Liver (tissue), 9 donors: ENCODE results near the gene SH3PXD2A. TPM values are rescaled to one million over a fixed set of nuclear protein-coding genes. Genes with fewer than 3 reads are reported as not detected.

Source experiments
- DNase-seq: peaks from one replicate; pipeline ENCODE4 v3.0.0-alpha.2; 2017; ENCODE audit warnings: low spot score
- H3K27ac ChIP-seq, 2 donors: one replicate each; pipeline ENCODE4 v1.7.0; 2013; ENCODE audit warnings: inconsistent platforms in 2 of 2, low read length in 2 of 2, control low read depth in 1 of 2, low read depth in 1 of 2, mild to moderate bottlenecking in 1 of 2
- H3K27me3 ChIP-seq, 4 donors: one replicate each; pipeline versions ENCODE4 v1.6.1 to v1.7.0; 2013; ENCODE audit warnings: low read length in 3 of 4, inconsistent platforms in 1 of 4, mild to moderate bottlenecking in 1 of 4, moderate library complexity in 1 of 4; ENCODE audit not compliant: control insufficient read depth in 4 of 4, insufficient read depth in 4 of 4
- H3K36me3 ChIP-seq, 4 donors: one replicate each; pipeline versions ENCODE4 v1.6.1 to v1.7.0; 2013; ENCODE audit warnings: low read length in 3 of 4, mild to moderate bottlenecking in 3 of 4, low read depth in 1 of 4, moderate library complexity in 1 of 4; ENCODE audit not compliant: control insufficient read depth in 4 of 4, insufficient read depth in 3 of 4
- H3K4me1 ChIP-seq, 4 donors: one replicate each; pipeline versions ENCODE4 v1.6.1 to v1.7.0; 2013; ENCODE audit warnings: low read length in 3 of 4, mild to moderate bottlenecking in 3 of 4, moderate library complexity in 1 of 4; ENCODE audit not compliant: control insufficient read depth in 4 of 4, insufficient read depth in 4 of 4
- H3K4me3 ChIP-seq, 3 donors: one replicate each; pipeline versions ENCODE4 v1.6.1 to v1.7.0; 2013; ENCODE audit warnings: low read length in 3 of 3, control low read depth in 1 of 3, low read depth in 1 of 3, mild to moderate bottlenecking in 1 of 3
- H3K9ac ChIP-seq, 2 donors: one replicate each; pipeline ENCODE4 v1.7.0; 2013; ENCODE audit warnings: low read length in 2 of 2, mild to moderate bottlenecking in 2 of 2, moderate library complexity in 2 of 2, control low read depth in 1 of 2, low read depth in 1 of 2
- H3K9me3 ChIP-seq, 4 donors: one replicate each; pipeline versions ENCODE4 v1.6.1 to v1.7.0; 2013; ENCODE audit warnings: low read length in 3 of 4; ENCODE audit not compliant: control insufficient read depth in 4 of 4
- EGR1 ChIP-seq, 2 donors: IDR thresholded peaks; 2 replicates each; pipeline ENCODE4 v1.6.1; 2016 to 2018; ENCODE audit warnings: antibody characterized with exemption in 2 of 2, low read depth in 2 of 2
- FOXA2 ChIP-seq: IDR thresholded peaks from 2 replicates; pipeline ENCODE4 v1.6.1; 2016; ENCODE audit warnings: antibody characterized with exemption
- GABPA ChIP-seq, 2 donors: IDR thresholded peaks in 1 of 2; conservative IDR thresholded peaks in 1 of 2; 2 replicates each; pipeline ENCODE4 v1.6.1; 2016; ENCODE audit warnings: antibody characterized with exemption in 2 of 2, mild to moderate bottlenecking in 1 of 2, moderate library complexity in 1 of 2
- HNF4A ChIP-seq, 2 donors: conservative IDR thresholded peaks; 2 replicates each; pipeline ENCODE4 v1.6.1; 2016; ENCODE audit warnings: antibody characterized with exemption in 2 of 2, mild to moderate bottlenecking in 2 of 2
- HNF4G ChIP-seq: IDR thresholded peaks from 2 replicates; pipeline ENCODE4 v1.6.1; 2016; ENCODE audit warnings: antibody characterized with exemption
- JUND ChIP-seq, 2 donors: IDR thresholded peaks; 2 replicates each; pipeline ENCODE4 v1.6.1; 2016; ENCODE audit warnings: antibody characterized with exemption in 2 of 2
- NR2F2 ChIP-seq: IDR thresholded peaks from 2 replicates; pipeline ENCODE4 v1.6.1; 2016; ENCODE audit warnings: antibody characterized with exemption
- RAD21 ChIP-seq, 2 donors: IDR thresholded peaks; 2 replicates each; pipeline ENCODE4 v1.6.1; 2016; ENCODE audit warnings: antibody characterized with exemption in 2 of 2, mild to moderate bottlenecking in 2 of 2
- RXRA ChIP-seq, 2 donors: IDR thresholded peaks; 2 replicates each; pipeline ENCODE4 v1.6.1; 2017 to 2018; ENCODE audit warnings: antibody characterized with exemption in 2 of 2, mild to moderate bottlenecking in 1 of 2
- SP1 ChIP-seq: IDR thresholded peaks from 2 replicates; pipeline ENCODE4 v1.6.1; 2018; ENCODE audit warnings: antibody characterized with exemption, mild to moderate bottlenecking
- TAF1 ChIP-seq: conservative IDR thresholded peaks from 2 replicates; pipeline ENCODE4 v1.6.1; 2016; ENCODE audit warnings: antibody characterized with exemption, mild to moderate bottlenecking
- YY1 ChIP-seq: IDR thresholded peaks from 2 replicates; pipeline ENCODE4 v1.6.1; 2016; ENCODE audit warnings: antibody characterized with exemption, mild to moderate bottlenecking
- WGBS: extraction: QIAGEN DNeasy Blood & Tissue Kit; methylation state at CpG from one replicate; pipeline ENCODE4 v1.1.7; 2013; 5-methylcytosine and 5-hydroxymethylcytosine counted together
- polyA plus RNA-seq, 2 donors: library from polyadenylated mRNA; stranded (reverse) in 1 of 2; unstranded in 1 of 2; fragments of 200-250 nt in 1 of 2; fragments of >200 nt in 1 of 2; fragmentation: Nextera tagmentation in 1 of 2; extraction: Ambion mirVana in 1 of 2; gene quantifications; one replicate each; pipeline versions ENCODE4 v1.2.1 to v1.2.3, GENCODE V29; 2013 to 2015
- total RNA-seq, 2 donors: library from RNA; depleted of rRNA; stranded (reverse); fragments of >200 nt; gene quantifications; one replicate each; pipeline ENCODE4 v1.2.3, GENCODE V29; 2014
- TF ChIP-seq, protein P1 (sequence below): IDR thresholded peaks from 2 replicates; pipeline ENCODE4 v1.6.1; 2016; ENCODE audit warnings: antibody characterized with exemption
- TF ChIP-seq, protein P2 (sequence below): IDR thresholded peaks from 2 replicates; pipeline ENCODE4 v1.6.1; 2016; ENCODE audit warnings: antibody characterized with exemption, mild to moderate bottlenecking
- TF ChIP-seq, protein P3 (sequence below): IDR thresholded peaks from 2 replicates; pipeline ENCODE4 v1.6.1; 2016; ENCODE audit warnings: antibody characterized with exemption
- TF ChIP-seq, protein P4 (sequence below): fragments of 150-350 bp; IDR thresholded peaks from 2 replicates; pipeline ENCODE4 v1.5.1; 2017; ENCODE audit warnings: improper control_type of control experiment, low read depth, low read length; ENCODE audit not compliant: missing input control
- donor health status: healthy.
- donor health status: healthy.
- donor health status: healthy.
- donor health status: healthy.
- donor health status: healthy.

Gene SH3PXD2A
- total and polyA plus RNA-seq, 4 donors = 0.82 to 5.5 (median 3.9) TPM

DNA sequence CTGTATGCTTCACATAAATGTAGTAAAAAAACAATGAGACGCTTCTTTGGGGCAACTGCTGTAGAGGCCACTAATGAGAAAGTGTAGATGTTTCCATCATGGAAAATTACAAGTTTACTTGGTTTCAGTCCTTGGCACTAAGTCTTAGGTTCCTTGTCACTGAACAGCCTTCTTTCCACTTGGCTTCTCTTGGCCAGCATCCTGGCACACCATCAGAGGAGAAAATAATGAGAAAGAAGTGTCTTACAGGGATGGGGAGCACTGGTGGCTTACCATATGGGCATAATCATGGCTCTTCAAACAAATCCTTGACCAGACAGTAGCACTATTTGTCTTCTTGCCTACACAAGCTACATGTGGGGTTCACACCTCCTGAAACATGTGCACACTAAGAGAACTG is 22.5 kb upstream of the SH3PXD2A start (continued):
- TF ChIP-seq GABPA (IDR thresholded peaks at IDR 0.05 in 1 of 2, conservative IDR thresholded peaks at IDR 0.05 in 1 of 2) = no peak

DNA sequence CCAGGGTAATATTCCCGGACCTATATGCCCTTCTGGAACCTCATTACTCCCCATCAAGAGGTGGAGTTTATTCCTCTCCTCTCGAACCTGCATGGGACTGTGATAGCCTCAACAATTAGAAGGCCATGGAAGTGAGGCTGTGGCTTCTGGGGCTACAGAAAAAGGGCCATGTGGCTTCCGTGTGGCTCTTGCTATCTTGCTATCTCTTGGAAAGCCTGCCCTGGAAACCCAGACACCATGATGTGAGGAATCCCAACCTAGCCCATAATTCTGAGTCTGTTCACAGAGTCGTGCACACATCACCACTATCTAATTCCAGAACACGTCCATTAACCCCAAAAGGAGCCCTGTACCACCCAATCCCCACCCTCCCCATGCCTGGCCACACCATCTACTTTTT is 20.8 kb upstream of the SH3PXD2A start:
- DNase-seq = no peak
- no peak for TF ChIP-seq TAF1
- TF ChIP-seq, protein P1, sequence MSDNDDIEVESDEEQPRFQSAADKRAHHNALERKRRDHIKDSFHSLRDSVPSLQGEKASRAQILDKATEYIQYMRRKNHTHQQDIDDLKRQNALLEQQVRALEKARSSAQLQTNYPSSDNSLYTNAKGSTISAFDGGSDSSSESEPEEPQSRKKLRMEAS = no peak
- TF ChIP-seq HNF4A (conservative IDR thresholded peaks at IDR 0.05) = no peak
- TF ChIP-seq, protein P2, sequence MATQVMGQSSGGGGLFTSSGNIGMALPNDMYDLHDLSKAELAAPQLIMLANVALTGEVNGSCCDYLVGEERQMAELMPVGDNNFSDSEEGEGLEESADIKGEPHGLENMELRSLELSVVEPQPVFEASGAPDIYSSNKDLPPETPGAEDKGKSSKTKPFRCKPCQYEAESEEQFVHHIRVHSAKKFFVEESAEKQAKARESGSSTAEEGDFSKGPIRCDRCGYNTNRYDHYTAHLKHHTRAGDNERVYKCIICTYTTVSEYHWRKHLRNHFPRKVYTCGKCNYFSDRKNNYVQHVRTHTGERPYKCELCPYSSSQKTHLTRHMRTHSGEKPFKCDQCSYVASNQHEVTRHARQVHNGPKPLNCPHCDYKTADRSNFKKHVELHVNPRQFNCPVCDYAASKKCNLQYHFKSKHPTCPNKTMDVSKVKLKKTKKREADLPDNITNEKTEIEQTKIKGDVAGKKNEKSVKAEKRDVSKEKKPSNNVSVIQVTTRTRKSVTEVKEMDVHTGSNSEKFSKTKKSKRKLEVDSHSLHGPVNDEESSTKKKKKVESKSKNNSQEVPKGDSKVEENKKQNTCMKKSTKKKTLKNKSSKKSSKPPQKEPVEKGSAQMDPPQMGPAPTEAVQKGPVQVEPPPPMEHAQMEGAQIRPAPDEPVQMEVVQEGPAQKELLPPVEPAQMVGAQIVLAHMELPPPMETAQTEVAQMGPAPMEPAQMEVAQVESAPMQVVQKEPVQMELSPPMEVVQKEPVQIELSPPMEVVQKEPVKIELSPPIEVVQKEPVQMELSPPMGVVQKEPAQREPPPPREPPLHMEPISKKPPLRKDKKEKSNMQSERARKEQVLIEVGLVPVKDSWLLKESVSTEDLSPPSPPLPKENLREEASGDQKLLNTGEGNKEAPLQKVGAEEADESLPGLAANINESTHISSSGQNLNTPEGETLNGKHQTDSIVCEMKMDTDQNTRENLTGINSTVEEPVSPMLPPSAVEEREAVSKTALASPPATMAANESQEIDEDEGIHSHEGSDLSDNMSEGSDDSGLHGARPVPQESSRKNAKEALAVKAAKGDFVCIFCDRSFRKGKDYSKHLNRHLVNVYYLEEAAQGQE = no peak
- no peak for TF ChIP-seq HNF4G
- no peak for TF ChIP-seq NR2F2
- TF ChIP-seq FOXA2 = no peak
- no peak for TF ChIP-seq SP1
- TF ChIP-seq, protein P3, sequence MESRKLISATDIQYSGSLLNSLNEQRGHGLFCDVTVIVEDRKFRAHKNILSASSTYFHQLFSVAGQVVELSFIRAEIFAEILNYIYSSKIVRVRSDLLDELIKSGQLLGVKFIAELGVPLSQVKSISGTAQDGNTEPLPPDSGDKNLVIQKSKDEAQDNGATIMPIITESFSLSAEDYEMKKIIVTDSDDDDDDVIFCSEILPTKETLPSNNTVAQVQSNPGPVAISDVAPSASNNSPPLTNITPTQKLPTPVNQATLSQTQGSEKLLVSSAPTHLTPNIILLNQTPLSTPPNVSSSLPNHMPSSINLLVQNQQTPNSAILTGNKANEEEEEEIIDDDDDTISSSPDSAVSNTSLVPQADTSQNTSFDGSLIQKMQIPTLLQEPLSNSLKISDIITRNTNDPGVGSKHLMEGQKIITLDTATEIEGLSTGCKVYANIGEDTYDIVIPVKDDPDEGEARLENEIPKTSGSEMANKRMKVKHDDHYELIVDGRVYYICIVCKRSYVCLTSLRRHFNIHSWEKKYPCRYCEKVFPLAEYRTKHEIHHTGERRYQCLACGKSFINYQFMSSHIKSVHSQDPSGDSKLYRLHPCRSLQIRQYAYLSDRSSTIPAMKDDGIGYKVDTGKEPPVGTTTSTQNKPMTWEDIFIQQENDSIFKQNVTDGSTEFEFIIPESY = no peak
- no peak for TF ChIP-seq GABPA (IDR thresholded peaks at IDR 0.05 in 1 of 2, conservative IDR thresholded peaks at IDR 0.05 in 1 of 2)
- no peak for TF ChIP-seq EGR1 (IDR thresholded peaks at IDR 0.05; ENCODE audit: low read depth in 2 of 2)
- no peak for TF ChIP-seq YY1
- no peak for TF ChIP-seq RXRA (IDR thresholded peaks at IDR 0.05)

DNA sequence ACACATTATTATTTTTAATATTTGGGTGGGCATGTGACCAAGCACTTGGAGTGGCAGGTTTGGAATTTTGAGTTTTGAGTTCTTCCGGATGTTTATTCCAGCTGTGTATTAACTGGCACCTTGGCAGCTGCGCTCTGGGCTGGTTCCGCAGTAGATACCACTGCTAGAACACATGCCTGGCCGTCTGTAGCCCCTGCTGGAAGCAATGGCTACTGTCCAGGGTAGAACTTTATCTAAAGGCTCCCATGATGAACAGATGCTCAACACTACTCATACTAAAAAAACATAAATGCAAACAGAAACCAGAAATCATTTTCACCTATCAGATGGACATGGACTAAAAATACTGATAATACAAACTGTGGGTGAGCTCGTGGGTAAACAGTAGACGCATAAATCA is 19.4 kb upstream of the SH3PXD2A start:
- no peaks in the 10 kb centered on the region for H3K27me3 ChIP-seq
- H3K4me1 ChIP-seq = no peaks in the 10 kb centered on the region
- H3K9ac ChIP-seq = no peak overlapping the region
- H3K9me3 ChIP-seq = no peaks in the 10 kb centered on the region
- DNase-seq = no peak
- WGBS = 84% methylated on average over 6 of the region's 6 CpGs
- TF ChIP-seq, protein P4, sequence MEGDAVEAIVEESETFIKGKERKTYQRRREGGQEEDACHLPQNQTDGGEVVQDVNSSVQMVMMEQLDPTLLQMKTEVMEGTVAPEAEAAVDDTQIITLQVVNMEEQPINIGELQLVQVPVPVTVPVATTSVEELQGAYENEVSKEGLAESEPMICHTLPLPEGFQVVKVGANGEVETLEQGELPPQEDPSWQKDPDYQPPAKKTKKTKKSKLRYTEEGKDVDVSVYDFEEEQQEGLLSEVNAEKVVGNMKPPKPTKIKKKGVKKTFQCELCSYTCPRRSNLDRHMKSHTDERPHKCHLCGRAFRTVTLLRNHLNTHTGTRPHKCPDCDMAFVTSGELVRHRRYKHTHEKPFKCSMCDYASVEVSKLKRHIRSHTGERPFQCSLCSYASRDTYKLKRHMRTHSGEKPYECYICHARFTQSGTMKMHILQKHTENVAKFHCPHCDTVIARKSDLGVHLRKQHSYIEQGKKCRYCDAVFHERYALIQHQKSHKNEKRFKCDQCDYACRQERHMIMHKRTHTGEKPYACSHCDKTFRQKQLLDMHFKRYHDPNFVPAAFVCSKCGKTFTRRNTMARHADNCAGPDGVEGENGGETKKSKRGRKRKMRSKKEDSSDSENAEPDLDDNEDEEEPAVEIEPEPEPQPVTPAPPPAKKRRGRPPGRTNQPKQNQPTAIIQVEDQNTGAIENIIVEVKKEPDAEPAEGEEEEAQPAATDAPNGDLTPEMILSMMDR = no peak
- TF ChIP-seq JUND (IDR thresholded peaks at IDR 0.05) (no peak), HNF4G (no peak), FOXA2 (no peak), EGR1 (IDR thresholded peaks at IDR 0.05; ENCODE audit: low read depth in 2 of 2) (no peak), NR2F2 (no peak), RAD21 (IDR thresholded peaks at IDR 0.05) (no peak)
- TF ChIP-seq, protein P1 = no peak
- peaks cover 0 to 17% (median 10%) of the 10 kb centered on the region in 4 donors for H3K36me3 ChIP-seq
- H3K4me3 ChIP-seq = no peak overlapping the region
- H3K27ac ChIP-seq = no peak overlapping the region

More for the DNA sequence above, 20.8 kb upstream of the SH3PXD2A start:
- no peak overlapping the region for H3K27ac ChIP-seq
- H3K4me1 ChIP-seq = no peaks in the 10 kb centered on the region
- 93% methylated on average over 5 of the region's 5 CpGs for WGBS
- H3K9ac ChIP-seq = no peak overlapping the region
- no peak overlapping the region for H3K4me3 ChIP-seq
- no peaks in the 10 kb centered on the region for H3K9me3 ChIP-seq
- no peaks in the 10 kb centered on the region for H3K27me3 ChIP-seq
- peaks cover 4 to 24% (median 12%) of the 10 kb centered on the region in 4 donors for H3K36me3 ChIP-seq
